ENCODE results near the gene PCYT1A.
"Not testable (repeated sequence)": the region's sequence is repeated elsewhere in the genome, so short reads cannot be mapped to it uniquely, and the experiment has no call there.

Gene PCYT1A

DNA sequence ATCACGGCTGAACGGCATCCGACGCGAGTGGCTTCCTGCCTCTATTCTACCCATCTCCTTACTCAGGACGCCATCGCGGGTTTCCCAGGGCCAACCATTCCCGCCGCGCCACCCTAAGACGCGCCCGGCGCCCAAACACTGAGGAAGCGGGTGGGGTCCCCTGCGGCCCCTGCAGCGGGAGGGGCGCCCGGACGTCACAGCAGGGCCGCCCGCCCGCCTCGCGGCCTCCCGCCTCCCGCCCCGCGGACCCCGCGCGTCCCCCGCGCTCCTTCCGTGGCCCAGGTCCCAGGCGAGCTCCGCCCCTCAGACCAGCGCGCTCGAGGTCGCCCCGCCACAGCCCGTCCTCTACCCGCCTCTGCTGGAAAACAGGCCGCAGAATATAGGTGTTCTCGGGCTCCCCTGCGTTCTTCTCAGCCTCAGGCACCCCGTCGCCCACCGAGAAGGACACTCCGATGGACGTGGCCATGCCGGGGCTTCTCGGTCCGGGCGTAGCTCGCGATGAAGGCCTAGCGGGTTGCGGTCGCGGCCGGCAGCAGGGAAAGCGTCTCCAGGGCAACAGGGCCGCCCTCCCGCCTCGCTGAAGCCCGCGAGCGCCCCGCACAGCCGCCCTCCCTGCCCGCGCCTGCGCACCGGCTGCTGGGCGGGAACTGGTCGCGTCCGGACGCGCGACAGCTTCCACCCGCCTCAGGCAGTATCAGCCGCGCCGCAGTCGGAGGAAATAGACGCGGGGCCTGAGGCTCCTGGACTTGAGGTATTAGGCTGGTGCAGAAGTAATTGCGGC is 30.4 kb upstream of the PCYT1A start, which contains the start of gene DYNLT2B:
Gene DYNLT2B, minus strand, starts transcription at position 554 of the 781 bp plus-strand sequence. Its CDS starts 88 bp downstream, at position 466.
- Histone ChIP-seq H3K4me3 (ENCODE audit: low read depth, low read length) (peak within 1 kb of the TSS; percentile 99), H3K27me3 (ENCODE audit: control insufficient read depth, insufficient read depth, low read length) (no peaks in the 10 kb centered on the region), H3K4me1 (ENCODE audit: control insufficient read depth, insufficient read depth, low read length) (peaks cover 3% of the 10 kb centered on the region; the same call in 1 of the 2 replicates), H3K9me3 (ENCODE audit: control insufficient read depth, insufficient read depth, low read depth, low read length) (no peaks in the 10 kb centered on the region), H3K36me3 (ENCODE audit: control insufficient read depth, insufficient read depth, low read length) (no peaks in the 10 kb centered on the region; the same call in 1 of the 2 replicates), H3K9ac (ENCODE audit: low read length) (peak within 1 kb of the TSS; percentile 98), H3K27ac (ENCODE audit: low read depth, low read length) (peak within 1 kb of the TSS; percentile 76; the same call in 1 of the 2 replicates)

DNA sequence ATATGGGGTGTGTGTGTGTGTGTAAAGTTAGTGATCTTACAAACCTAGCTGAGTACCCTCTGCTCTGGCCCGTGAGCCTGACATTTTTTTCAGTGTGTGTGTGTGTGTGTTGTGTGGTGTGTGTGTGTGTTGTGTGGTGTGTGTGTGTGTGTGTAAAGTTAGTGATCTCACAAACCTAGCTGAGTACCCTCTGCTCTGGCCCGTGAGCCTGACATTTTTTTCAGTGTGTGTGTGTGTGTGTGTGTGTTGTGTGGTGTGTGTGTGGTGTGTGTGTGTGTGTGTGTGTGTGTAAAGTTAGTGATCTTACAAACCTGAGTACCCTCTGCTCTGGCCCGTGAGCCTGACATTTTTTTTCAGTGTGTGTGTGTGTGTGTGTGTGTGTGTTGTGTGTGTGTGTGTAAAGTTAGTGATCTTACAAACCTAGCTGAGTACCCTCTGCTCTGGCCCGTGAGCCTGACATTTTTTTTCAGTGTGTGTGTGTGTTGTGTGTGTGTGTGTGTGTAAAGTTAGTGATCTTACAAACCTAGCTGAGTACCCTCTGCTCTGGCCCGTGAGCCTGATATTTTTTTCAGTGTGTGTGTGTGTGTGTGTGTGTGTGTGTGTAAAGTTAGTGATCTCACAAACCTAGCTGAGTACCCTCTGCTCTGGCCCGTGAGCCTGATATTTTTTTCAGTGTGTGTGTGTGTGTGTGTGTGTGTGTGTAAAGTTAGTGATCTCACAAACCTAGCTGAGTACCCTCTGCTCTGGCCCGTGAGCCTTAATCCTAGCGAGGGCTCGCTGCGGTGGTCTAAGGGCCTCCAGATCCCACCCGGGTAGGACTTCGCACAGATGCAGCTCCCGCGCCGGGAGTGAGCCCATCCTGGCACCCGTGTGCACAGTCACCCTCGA is 29.5 kb upstream of the PCYT1A start:
- H3K4me1 ChIP-seq (ENCODE audit: control insufficient read depth, insufficient read depth, low read length); H3K9me3 ChIP-seq (ENCODE audit: control insufficient read depth, insufficient read depth, low read depth, low read length); H3K27me3 ChIP-seq (ENCODE audit: control insufficient read depth, insufficient read depth, low read length); H3K36me3 ChIP-seq (ENCODE audit: control insufficient read depth, insufficient read depth, low read length): not testable (repeated sequence)
- peak overlapping the region; percentile 76; the same call in 1 of the 2 replicates for H3K27ac ChIP-seq (ENCODE audit: low read depth, low read length)
- H3K4me3 ChIP-seq (ENCODE audit: low read depth, low read length): peak overlapping the region; percentile 99
- peak overlapping the region; percentile 98 for H3K9ac ChIP-seq (ENCODE audit: low read length)

DNA sequence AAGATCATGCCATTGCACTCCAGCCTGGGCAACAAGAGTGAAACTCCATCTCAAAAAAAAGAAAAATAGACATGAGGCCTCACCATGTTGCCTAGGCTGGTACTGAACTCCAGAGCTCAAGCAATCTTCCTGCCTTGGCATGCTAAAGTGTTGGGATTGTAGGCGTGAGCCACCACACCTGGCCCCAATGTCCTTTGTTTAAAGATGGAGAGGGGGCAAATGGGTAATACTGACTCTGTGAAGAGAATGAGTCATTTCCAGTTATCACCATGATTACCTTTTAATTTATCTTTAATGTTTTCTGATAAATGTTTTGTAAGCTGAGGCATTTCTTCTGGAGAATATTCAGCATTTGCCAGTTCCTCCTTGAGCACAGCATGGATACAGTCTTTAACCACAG is 28.3 kb upstream of the PCYT1A start:
- Histone ChIP-seq H3K36me3 (ENCODE audit: control insufficient read depth, insufficient read depth, low read length) (no peaks in the 10 kb centered on the region; the same call in 1 of the 2 replicates), H3K4me1 (ENCODE audit: control insufficient read depth, insufficient read depth, low read length) (peaks cover 3% of the 10 kb centered on the region; the same call in 1 of the 2 replicates), H3K27ac (ENCODE audit: low read depth, low read length) (no peak overlapping the region), H3K4me3 (ENCODE audit: low read depth, low read length) (no peak overlapping the region), H3K27me3 (ENCODE audit: control insufficient read depth, insufficient read depth, low read length) (no peaks in the 10 kb centered on the region), H3K9ac (ENCODE audit: low read length) (no peak overlapping the region), H3K9me3 (ENCODE audit: control insufficient read depth, insufficient read depth, low read depth, low read length) (no peaks in the 10 kb centered on the region)

DNA sequence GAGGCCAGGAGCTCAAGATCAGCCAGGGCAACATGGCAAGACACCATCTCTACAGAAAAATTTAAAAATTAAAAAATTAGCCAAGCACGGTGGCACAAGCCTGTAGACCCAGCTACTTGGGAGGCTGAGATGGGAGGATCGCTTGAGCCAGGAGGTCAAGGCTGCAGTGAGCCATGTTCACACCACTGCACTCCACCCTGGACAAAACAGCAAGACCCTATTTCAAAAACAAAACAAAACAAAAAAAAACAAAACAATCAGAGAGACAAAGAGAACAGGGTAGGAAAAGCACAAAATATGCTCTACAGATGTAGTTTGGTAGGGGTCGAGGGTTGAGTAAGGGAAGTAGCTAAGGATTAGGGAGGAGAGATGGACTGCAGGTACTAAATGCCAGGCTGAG is 27.1 kb upstream of the PCYT1A start:
- no peak overlapping the region for H3K27ac ChIP-seq (ENCODE audit: low read depth, low read length)

DNA sequence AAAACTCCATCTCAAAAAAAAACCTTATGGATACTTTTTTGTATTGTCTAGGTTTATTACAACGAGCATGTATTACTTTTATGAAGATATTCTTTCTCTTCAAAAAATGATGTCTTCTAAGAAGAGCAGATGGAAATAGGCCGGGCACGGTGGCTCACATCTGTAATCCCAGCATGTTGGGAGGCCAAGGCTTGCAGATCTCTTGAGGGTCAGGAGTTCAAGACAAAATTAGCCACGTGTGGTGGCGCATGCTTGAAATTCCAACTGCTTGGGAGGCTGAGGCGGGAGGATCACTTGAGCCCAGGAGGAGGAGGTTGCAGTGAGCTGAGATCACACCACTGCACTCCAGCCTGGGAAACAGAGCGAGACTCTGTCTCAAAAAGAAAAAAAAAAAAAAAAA is 26.6 kb upstream of the PCYT1A start:
- not testable (repeated sequence) for H3K27me3 ChIP-seq (ENCODE audit: control insufficient read depth, insufficient read depth, low read length); H3K4me1 ChIP-seq (ENCODE audit: control insufficient read depth, insufficient read depth, low read length); H3K4me3 ChIP-seq (ENCODE audit: low read depth, low read length); H3K9ac ChIP-seq (ENCODE audit: low read length); H3K9me3 ChIP-seq (ENCODE audit: control insufficient read depth, insufficient read depth, low read depth, low read length); H3K27ac ChIP-seq (ENCODE audit: low read depth, low read length); H3K36me3 ChIP-seq (ENCODE audit: control insufficient read depth, insufficient read depth, low read length)

More for the DNA sequence above, 27.1 kb upstream of the PCYT1A start:
- no peak overlapping the region for H3K9ac ChIP-seq (ENCODE audit: low read length)
- no peaks in the 10 kb centered on the region for H3K27me3 ChIP-seq (ENCODE audit: control insufficient read depth, insufficient read depth, low read length)
- H3K4me3 ChIP-seq (ENCODE audit: low read depth, low read length): no peak overlapping the region
- no peaks in the 10 kb centered on the region for H3K9me3 ChIP-seq (ENCODE audit: control insufficient read depth, insufficient read depth, low read depth, low read length)
- no peaks in the 10 kb centered on the region for H3K4me1 ChIP-seq (ENCODE audit: control insufficient read depth, insufficient read depth, low read length)
- H3K36me3 ChIP-seq (ENCODE audit: control insufficient read depth, insufficient read depth, low read length): no peaks in the 10 kb centered on the region; the same call in 1 of the 2 replicates

DNA sequence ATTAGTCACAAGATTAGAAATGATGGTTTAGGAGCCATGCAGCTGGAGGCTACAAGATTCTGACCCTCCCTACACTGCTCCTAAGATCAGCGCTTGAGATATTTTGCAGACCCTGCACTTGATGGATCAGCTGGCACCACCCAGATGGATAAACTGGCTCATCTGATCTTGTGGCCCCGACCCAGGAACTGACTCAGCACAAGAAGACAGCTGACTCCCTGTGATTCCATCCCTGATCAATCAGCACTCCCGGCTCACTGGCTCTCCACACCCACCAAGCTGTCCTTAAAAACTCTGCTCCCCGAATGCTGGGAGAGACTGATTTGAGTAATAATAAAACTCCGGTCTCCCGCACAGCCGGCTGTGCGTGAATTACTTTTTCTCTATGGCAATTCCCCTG is 15.4 kb upstream of the PCYT1A start:
- peaks cover 18% of the 10 kb centered on the region for H3K36me3 ChIP-seq (ENCODE audit: control insufficient read depth, insufficient read depth, low read length)
- H3K4me1 ChIP-seq (ENCODE audit: control insufficient read depth, insufficient read depth, low read length); H3K27me3 ChIP-seq (ENCODE audit: control insufficient read depth, insufficient read depth, low read length); H3K27ac ChIP-seq (ENCODE audit: low read depth, low read length); H3K9me3 ChIP-seq (ENCODE audit: control insufficient read depth, insufficient read depth, low read depth, low read length); H3K9ac ChIP-seq (ENCODE audit: low read length); H3K4me3 ChIP-seq (ENCODE audit: low read depth, low read length): not testable (repeated sequence)

DNA sequence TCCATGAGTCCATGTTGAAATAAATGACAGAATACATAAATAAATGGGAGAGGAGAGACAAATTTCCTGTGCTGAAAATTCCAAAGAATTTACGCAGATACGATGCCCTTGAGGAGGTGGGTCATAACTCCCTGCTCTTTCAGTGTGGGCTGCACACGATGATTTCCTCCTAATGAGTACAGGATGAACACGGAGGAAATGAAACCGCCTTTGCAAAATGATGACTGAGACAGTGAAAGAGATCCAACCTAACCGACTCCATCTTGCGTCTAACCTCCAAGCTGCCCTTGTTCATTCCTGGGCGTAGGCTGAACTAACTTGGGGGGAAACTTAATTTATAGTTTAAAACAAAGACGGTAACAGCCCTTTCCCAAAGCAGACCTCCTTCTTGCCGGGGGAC is 15.0 kb upstream of the PCYT1A start:
- H3K27me3 ChIP-seq (ENCODE audit: control insufficient read depth, insufficient read depth, low read length); H3K4me3 ChIP-seq (ENCODE audit: low read depth, low read length); H3K27ac ChIP-seq (ENCODE audit: low read depth, low read length); H3K9ac ChIP-seq (ENCODE audit: low read length); H3K4me1 ChIP-seq (ENCODE audit: control insufficient read depth, insufficient read depth, low read length); H3K9me3 ChIP-seq (ENCODE audit: control insufficient read depth, insufficient read depth, low read depth, low read length): not testable (repeated sequence)
- H3K36me3 ChIP-seq (ENCODE audit: control insufficient read depth, insufficient read depth, low read length): peaks cover 18% of the 10 kb centered on the region

DNA sequence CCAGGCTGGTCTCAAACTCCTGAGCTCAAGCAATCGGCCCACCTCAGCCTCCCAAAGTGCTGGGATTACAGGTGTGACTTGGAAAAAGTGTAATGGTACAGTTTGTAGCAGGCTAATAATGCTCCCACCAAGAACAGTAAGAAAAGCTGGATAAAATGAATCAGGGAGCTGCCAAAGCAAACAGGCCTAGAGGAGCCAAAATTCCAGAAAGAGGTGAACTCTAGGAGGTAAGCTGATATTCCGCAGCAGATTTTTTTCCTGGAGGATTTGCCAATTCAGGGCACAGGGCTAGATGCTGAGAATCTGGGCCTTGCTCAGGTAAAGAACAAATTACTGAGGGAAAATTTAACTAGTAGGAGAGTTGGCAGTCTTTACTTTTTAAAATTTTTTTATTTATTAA is 11.0 kb upstream of the PCYT1A start:
- Histone ChIP-seq H3K36me3 (ENCODE audit: control insufficient read depth, insufficient read depth, low read length) (peaks cover 17% of the 10 kb centered on the region), H3K9me3 (ENCODE audit: control insufficient read depth, insufficient read depth, low read depth, low read length) (no peaks in the 10 kb centered on the region), H3K27ac (ENCODE audit: low read depth, low read length) (no peak overlapping the region), H3K27me3 (ENCODE audit: control insufficient read depth, insufficient read depth, low read length) (no peaks in the 10 kb centered on the region), H3K9ac (ENCODE audit: low read length) (no peak overlapping the region), H3K4me3 (ENCODE audit: low read depth, low read length) (no peak overlapping the region), H3K4me1 (ENCODE audit: control insufficient read depth, insufficient read depth, low read length) (no peaks in the 10 kb centered on the region)

DNA sequence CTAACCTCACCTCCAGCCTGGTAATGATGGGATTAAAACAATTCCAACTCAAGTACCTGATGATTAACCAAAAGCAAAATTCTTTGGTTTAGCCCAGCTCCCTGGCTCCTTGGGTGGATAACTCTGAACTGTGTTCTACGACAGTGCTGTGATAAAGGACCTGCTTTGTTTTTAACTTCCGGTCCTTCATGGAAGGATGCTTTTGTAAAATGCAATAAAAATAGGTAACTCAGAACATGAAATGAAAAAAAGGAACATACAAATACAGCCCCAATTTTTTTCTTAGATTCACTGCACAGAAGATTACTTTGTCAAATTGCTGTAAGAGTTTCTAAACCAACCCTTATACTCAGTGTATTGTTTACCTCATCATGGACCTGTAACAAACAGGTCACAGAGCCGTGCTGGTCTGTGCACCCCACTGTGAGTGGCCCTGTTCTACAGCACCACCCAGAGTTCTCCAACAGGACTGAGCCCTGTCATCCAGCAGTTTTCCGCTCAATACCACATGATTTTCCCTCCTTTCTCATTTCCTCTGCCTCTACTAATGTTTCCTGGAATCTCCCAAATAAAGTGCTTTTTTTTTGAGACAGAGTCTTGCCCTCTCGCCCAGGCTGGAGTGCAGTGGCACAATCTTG is 4.9 kb upstream of the PCYT1A start:
- Histone ChIP-seq H3K9me3 (ENCODE audit: control insufficient read depth, insufficient read depth, low read depth, low read length) (no peaks in the 10 kb centered on the region), H3K4me1 (ENCODE audit: control insufficient read depth, insufficient read depth, low read length) (no peaks in the 10 kb centered on the region), H3K9ac (ENCODE audit: low read length) (no peak overlapping the region), H3K27ac (ENCODE audit: low read depth, low read length) (no peak overlapping the region), H3K4me3 (ENCODE audit: low read depth, low read length) (no peak overlapping the region), H3K36me3 (ENCODE audit: control insufficient read depth, insufficient read depth, low read length) (no peaks in the 10 kb centered on the region), H3K27me3 (ENCODE audit: control insufficient read depth, insufficient read depth, low read length) (no peaks in the 10 kb centered on the region)

DNA sequence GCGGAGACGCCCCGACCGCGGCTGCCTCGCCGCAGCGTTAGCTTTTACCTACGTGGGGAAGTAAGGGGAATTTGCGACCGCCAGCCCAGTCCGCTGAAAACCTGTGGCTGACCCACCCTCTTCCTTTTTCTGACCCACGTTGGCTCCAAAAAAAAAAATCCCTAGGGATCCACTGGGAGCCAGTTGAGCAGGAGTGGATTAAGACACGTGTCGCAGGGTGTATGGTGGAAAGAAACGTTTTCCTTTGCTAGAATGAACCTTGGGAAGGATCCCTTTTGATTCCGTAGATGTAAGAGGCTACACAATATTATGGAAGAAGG is 575 bp upstream of the PCYT1A start:
- peaks cover 17% of the 10 kb centered on the region for H3K4me1 ChIP-seq (ENCODE audit: control insufficient read depth, insufficient read depth, low read length)
- peak overlapping the region; percentile 89 for H3K9ac ChIP-seq (ENCODE audit: low read length)
- no peaks in the 10 kb centered on the region for H3K27me3 ChIP-seq (ENCODE audit: control insufficient read depth, insufficient read depth, low read length)
- H3K27ac ChIP-seq (ENCODE audit: low read depth, low read length): peak overlapping the region; percentile 93
- H3K9me3 ChIP-seq (ENCODE audit: control insufficient read depth, insufficient read depth, low read depth, low read length): no peaks in the 10 kb centered on the region
- no peaks in the 10 kb centered on the region for H3K36me3 ChIP-seq (ENCODE audit: control insufficient read depth, insufficient read depth, low read length)
- peak overlapping the region; percentile 93 for H3K4me3 ChIP-seq (ENCODE audit: low read depth, low read length)

DNA sequence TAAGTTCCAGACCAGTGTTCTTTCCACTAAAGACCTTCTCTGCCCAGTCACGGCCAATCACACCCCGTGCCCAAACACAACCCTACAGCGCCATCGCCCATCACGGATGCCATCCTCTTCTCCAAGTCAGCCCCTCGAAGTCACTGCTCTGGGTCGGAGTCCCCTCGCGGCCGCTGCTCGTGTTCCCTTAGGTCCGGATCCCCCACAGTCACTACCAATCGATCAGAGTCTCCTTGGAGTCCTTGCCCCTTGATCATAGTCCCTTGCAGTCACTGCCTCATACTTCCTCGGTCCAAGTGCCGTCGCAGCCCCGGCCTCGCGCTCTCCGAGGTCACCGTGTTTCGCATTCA is 461 bp downstream of the PCYT1A start:
- Histone ChIP-seq H3K4me1 (ENCODE audit: control insufficient read depth, insufficient read depth, low read length) (peaks cover 17% of the 10 kb centered on the region), H3K27ac (ENCODE audit: low read depth, low read length) (no peak overlapping the region)

More for the DNA sequence above, 461 bp downstream of the PCYT1A start:
- H3K9ac ChIP-seq (ENCODE audit: low read length): peak overlapping the region; percentile 89
- no peaks in the 10 kb centered on the region for H3K9me3 ChIP-seq (ENCODE audit: control insufficient read depth, insufficient read depth, low read depth, low read length)
- no peaks in the 10 kb centered on the region for H3K36me3 ChIP-seq (ENCODE audit: control insufficient read depth, insufficient read depth, low read length)
- no peaks in the 10 kb centered on the region for H3K27me3 ChIP-seq (ENCODE audit: control insufficient read depth, insufficient read depth, low read length)
- H3K4me3 ChIP-seq (ENCODE audit: low read depth, low read length): peak overlapping the region; percentile 93

Data from HUES6 (cell line).